ENCODE data around the gene DRG1. TPM values are rescaled to one million over a fixed set of nuclear protein-coding genes. Genes with fewer than 3 reads are reported as not detected.
"Not testable (repeated sequence)": the region's sequence is repeated elsewhere in the genome, so short reads cannot be mapped to it uniquely, and the experiment has no call there.

DRG1 gene
- total RNA-seq, 3 donors from 2014 or later (not counting 1 experiment from before 2014, with no cell fraction given), result 50.2 to 60.3 (median 55.4) TPM

DNA sequence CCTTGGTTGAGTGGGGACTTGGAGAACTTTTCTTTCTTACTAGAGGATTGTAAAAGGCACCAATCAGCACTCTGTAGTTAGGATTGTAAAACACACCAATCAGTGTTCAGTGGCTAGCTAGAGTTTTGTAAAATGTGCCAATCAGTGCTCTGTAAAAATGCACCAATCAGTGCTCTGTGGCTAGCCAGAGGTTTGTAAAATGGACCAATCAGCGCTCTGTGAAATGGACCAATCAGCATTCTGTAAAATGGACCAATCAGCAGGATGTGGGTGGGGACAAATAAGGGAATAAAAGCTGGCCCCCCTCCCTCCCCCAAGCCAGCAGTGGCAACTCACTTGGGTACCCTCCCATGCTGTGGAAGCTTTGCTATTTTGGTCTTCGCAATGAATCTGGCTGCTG is 5.5 kb upstream of the DRG1 start:
- no peaks in the 10 kb centered on the region for H3K27me3 Mint-ChIP-seq (ENCODE audit: low read depth in 2 of 2)
- intact Hi-C loops (cut with micrococcal nuclease), result no loop called here
- no peaks in the 10 kb centered on the region for H3K36me3 Mint-ChIP-seq
- Histone ChIP-seq H3K36me3 (ENCODE audit: control insufficient read depth, insufficient read depth, low read length) (no peaks in the 10 kb centered on the region), H3K27ac (ENCODE audit: low read length) (no peak overlapping the region), H3K9me3 (ENCODE audit: control insufficient read depth, insufficient read depth, low read length) (peaks cover 3% of the 10 kb centered on the region), H3K4me3 (ENCODE audit: low read length) (no peak overlapping the region), H3K4me1 (ENCODE audit: control insufficient read depth, insufficient read depth, low read length) (peaks cover 1% of the 10 kb centered on the region), H3K27me3 (ENCODE audit: control insufficient read depth, insufficient read depth, low read length) (no peaks in the 10 kb centered on the region)
- H3K4me1 Mint-ChIP-seq, result no peaks in the 10 kb centered on the region
- H3K4me3 Mint-ChIP-seq, result no peak overlapping the region
- 98% methylated on average over 2 of the region's 2 CpGs for WGBS (ENCODE audit: insufficient coverage)
- H3K27ac Mint-ChIP-seq, result no peak overlapping the region
- TF ChIP-seq, protein P1, sequence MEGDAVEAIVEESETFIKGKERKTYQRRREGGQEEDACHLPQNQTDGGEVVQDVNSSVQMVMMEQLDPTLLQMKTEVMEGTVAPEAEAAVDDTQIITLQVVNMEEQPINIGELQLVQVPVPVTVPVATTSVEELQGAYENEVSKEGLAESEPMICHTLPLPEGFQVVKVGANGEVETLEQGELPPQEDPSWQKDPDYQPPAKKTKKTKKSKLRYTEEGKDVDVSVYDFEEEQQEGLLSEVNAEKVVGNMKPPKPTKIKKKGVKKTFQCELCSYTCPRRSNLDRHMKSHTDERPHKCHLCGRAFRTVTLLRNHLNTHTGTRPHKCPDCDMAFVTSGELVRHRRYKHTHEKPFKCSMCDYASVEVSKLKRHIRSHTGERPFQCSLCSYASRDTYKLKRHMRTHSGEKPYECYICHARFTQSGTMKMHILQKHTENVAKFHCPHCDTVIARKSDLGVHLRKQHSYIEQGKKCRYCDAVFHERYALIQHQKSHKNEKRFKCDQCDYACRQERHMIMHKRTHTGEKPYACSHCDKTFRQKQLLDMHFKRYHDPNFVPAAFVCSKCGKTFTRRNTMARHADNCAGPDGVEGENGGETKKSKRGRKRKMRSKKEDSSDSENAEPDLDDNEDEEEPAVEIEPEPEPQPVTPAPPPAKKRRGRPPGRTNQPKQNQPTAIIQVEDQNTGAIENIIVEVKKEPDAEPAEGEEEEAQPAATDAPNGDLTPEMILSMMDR (IDR thresholded peaks at IDR 0.05), result no peak
- DNase-seq (no peak), ATAC-seq (no peak)
- H3K9me3 Mint-ChIP-seq, result no peaks in the 10 kb centered on the region

DNA sequence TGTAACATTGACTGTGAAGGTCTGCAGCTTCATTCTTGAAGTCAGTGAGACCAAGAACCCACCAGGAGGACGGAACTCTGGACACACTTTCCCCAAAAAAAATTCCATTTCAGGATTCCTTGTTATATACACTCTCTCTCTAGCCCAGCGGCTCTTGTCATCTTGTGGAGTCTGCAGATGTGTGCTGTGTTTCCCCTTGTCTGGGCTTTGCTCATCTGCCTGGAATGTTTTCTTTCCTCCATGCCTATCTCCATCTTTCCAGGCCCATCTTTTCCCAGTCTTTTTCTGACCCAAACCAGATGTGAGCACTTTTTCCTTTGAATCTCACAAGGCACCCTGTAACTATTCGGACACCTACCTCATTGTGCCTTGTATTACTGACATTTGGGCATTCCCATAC is 5.1 kb upstream of the DRG1 start:
- no peaks in the 10 kb centered on the region for H3K36me3 Mint-ChIP-seq
- intact Hi-C loops (cut with micrococcal nuclease), result no loop called here
- no peaks in the 10 kb centered on the region for H3K4me1 Mint-ChIP-seq
- TF ChIP-seq, protein P1 (IDR thresholded peaks at IDR 0.05), result no peak
- ATAC-seq (no peak), DNase-seq (no peak)
- Histone ChIP-seq H3K36me3 (ENCODE audit: control insufficient read depth, insufficient read depth, low read length) (no peaks in the 10 kb centered on the region), H3K9me3 (ENCODE audit: control insufficient read depth, insufficient read depth, low read length) (peaks cover 3% of the 10 kb centered on the region), H3K27ac (ENCODE audit: low read length) (no peak overlapping the region), H3K4me3 (ENCODE audit: low read length) (no peak overlapping the region), H3K27me3 (ENCODE audit: control insufficient read depth, insufficient read depth, low read length) (no peaks in the 10 kb centered on the region), H3K4me1 (ENCODE audit: control insufficient read depth, insufficient read depth, low read length) (peaks cover 4% of the 10 kb centered on the region)
- H3K4me3 Mint-ChIP-seq, result no peak overlapping the region
- 75% methylated on average over 3 of the region's 3 CpGs for WGBS (ENCODE audit: insufficient coverage)
- H3K27ac Mint-ChIP-seq, result no peak overlapping the region
- no peaks in the 10 kb centered on the region for H3K9me3 Mint-ChIP-seq
- H3K27me3 Mint-ChIP-seq (ENCODE audit: low read depth in 2 of 2), result no peaks in the 10 kb centered on the region

DNA sequence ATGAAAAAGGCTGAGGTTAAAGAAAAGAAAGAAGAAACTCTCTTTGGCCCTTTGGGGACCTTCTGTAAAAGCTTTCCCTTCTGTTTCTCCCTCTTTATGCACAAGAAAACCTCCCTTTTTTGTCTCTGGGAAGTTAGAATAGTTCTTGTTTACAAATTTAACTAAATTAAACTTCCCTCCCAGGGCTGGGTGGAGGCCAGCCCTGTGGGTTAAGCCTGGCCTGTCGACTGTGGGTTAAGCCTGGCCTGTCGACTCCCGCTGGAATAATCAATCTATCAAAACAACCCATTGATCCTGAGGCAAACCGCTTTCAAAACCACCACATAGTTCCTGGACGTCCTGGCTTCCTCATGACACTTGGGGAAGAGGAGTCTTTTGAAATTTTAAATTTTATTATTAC is 1.2 kb upstream of the DRG1 start:
- no peak for ATAC-seq
- Histone ChIP-seq H3K27ac (ENCODE audit: low read length) (no peak overlapping the region), H3K4me1 (ENCODE audit: control insufficient read depth, insufficient read depth, low read length) (peaks cover 16% of the 10 kb centered on the region), H3K4me3 (ENCODE audit: low read length) (no peak overlapping the region), H3K27me3 (ENCODE audit: control insufficient read depth, insufficient read depth, low read length) (no peaks in the 10 kb centered on the region), H3K36me3 (ENCODE audit: control insufficient read depth, insufficient read depth, low read length) (peaks cover 6% of the 10 kb centered on the region), H3K9me3 (ENCODE audit: control insufficient read depth, insufficient read depth, low read length) (peaks cover 3% of the 10 kb centered on the region)
- Mint-ChIP-seq H3K4me3 (no peak overlapping the region), H3K27ac (peak overlapping the region in 1 of 2 donors; percentile 91), H3K4me1 (peaks cover 15 to 16% of the 10 kb centered on the region in 2 donors), H3K36me3 (no peaks in the 10 kb centered on the region), H3K27me3 (ENCODE audit: low read depth in 2 of 2) (no peaks in the 10 kb centered on the region), H3K9me3 (no peaks in the 10 kb centered on the region)
- intact Hi-C loops (cut with micrococcal nuclease), result loop anchor here (2.0 kb wide), 1 partner anchor 107 kb away; no protein-coding TSS in a partner anchor
- DNase-seq, result no peak
- TF ChIP-seq, protein P1 (IDR thresholded peaks at IDR 0.05), result no peak
- 97% methylated on average over 3 of the region's 5 CpGs for whole genome bisulfite sequencing (ENCODE audit: insufficient coverage)

DNA sequence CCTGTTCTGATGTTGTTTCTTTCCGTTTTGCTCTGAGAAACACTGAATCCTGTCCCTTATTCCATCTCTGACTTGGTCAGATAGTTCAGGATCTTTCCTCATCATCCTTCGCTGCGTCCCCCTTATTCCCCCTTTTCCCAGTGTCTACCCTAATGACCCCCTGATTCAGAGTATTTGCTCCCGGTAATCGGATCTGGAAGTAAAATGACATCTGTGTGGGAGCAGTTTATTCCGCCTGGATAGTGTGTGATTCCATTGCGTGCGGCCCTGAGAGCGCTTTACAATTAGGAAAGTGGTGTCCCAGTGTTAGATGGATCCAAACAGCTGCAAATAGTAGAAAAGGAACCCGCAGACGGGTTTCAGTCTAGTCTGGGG is 606 bp downstream of the DRG1 start:
- WGBS (ENCODE audit: insufficient coverage), result 4% methylated on average over 11 of the region's 11 CpGs
- H3K9me3 Mint-ChIP-seq, result no peaks in the 10 kb centered on the region
- H3K4me3 ChIP-seq (ENCODE audit: low read length), result peak overlapping the region; percentile 78
- H3K9me3 ChIP-seq (ENCODE audit: control insufficient read depth, insufficient read depth, low read length), result no peaks in the 10 kb centered on the region
- no peak for ATAC-seq
- no peaks in the 10 kb centered on the region for H3K27me3 Mint-ChIP-seq (ENCODE audit: low read depth in 2 of 2)
- peak overlapping the region; percentile 93 for H3K4me3 Mint-ChIP-seq
- peaks cover 16% of the 10 kb centered on the region for H3K36me3 ChIP-seq (ENCODE audit: control insufficient read depth, insufficient read depth, low read length)
- peaks cover 16% of the 10 kb centered on the region for H3K4me1 ChIP-seq (ENCODE audit: control insufficient read depth, insufficient read depth, low read length)
- peaks cover 15 to 16% of the 10 kb centered on the region in 2 donors for H3K4me1 Mint-ChIP-seq
- intact Hi-C loops (cut with micrococcal nuclease), result no loop called here
- DNase-seq, result no peak
- TF ChIP-seq, protein P1 (IDR thresholded peaks at IDR 0.05), result no peak
- no peaks in the 10 kb centered on the region for H3K27me3 ChIP-seq (ENCODE audit: control insufficient read depth, insufficient read depth, low read length)
- H3K36me3 Mint-ChIP-seq, result no peaks in the 10 kb centered on the region
- H3K27ac Mint-ChIP-seq, result peak overlapping the region; percentile 91 to 98
- peak overlapping the region; percentile 68 for H3K27ac ChIP-seq (ENCODE audit: low read length)

DNA sequence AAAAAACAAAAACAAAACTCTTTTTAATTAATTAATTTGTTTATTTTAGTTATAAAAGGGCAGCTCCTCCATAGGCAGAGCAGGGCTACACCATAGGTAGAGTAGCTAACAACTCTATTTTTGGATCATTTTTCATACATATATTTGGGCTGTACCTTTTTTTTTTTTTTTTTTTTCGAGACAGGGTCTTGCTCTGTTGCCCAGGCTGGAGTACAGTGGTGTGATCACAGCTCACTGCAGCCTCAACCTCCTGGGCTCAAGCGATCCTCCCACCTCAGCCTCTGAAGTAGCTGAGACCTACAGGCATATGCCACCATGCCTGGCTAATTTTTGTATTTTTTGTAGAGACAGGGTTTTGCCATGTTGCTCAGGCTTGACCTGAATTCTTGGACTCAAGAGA is 2.9 kb downstream of the DRG1 start:
- DNase-seq; H3K27me3 Mint-ChIP-seq (ENCODE audit: low read depth in 2 of 2); intact Hi-C loops (cut with micrococcal nuclease); H3K27me3 ChIP-seq (ENCODE audit: control insufficient read depth, insufficient read depth, low read length); H3K4me3 Mint-ChIP-seq; ATAC-seq; H3K27ac ChIP-seq (ENCODE audit: low read length); H3K4me3 ChIP-seq (ENCODE audit: low read length); H3K36me3 Mint-ChIP-seq; H3K9me3 Mint-ChIP-seq; H3K27ac Mint-ChIP-seq; H3K9me3 ChIP-seq (ENCODE audit: control insufficient read depth, insufficient read depth, low read length): not testable (repeated sequence)
- Histone ChIP-seq H3K36me3 (ENCODE audit: control insufficient read depth, insufficient read depth, low read length) (peaks cover 27% of the 10 kb centered on the region), H3K4me1 (ENCODE audit: control insufficient read depth, insufficient read depth, low read length) (peaks cover 16% of the 10 kb centered on the region)
- WGBS (ENCODE audit: insufficient coverage), result 97% methylated on average over 2 of the region's 2 CpGs
- peaks cover 22 to 23% of the 10 kb centered on the region in 2 donors for H3K4me1 Mint-ChIP-seq

Measured in natural killer cell (primary cell).